SU-DHL-6 (cell line): Measurements from ENCODE around the gene NUP205.

Experiments used
- EZH2phosphoT487 ChIP-seq: fragments of 200-600 bp; sonication (generic), shearing (Covaris generic); conservative IDR thresholded peaks from 2 replicates; pipeline ENCODE4 v1.6.1; 2018; ENCODE audit warnings: mild to moderate bottlenecking, antibody characterized with exemption, low read length, moderate library complexity, mixed read lengths
- TF ChIP-seq, protein P1 (sequence below): fragments of 200-600 bp; sonication (generic); IDR thresholded peaks from one replicate; pipeline ENCODE4 v1.5.1; 2017; ENCODE audit warnings: antibody characterized with exemption, mild to moderate bottlenecking, low read length, moderate library complexity; ENCODE audit not compliant: insufficient read depth, poor library complexity, severe bottlenecking

DNA sequence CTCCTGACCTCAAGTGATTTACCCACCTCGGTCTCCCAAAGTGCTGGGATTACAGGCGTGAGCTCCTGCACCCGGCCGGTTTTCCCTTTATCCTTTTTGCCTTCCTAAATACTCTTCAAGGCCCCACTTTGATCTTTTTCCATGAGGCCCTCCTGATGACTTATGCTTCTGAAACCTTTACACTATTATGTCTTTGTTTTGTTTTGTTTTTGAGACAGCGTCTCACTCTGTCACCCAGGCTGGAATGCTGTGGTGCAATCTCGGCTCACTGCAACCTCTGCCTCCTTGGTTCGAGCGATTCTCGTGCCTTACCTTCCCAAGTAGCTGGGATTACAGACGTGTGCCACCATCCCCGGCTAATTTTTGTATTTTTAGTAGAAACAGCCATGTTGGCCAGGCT lies 108.4 kb downstream of the NUP205 start:
- no peak for TF ChIP-seq EZH2phosphoT487
- TF ChIP-seq, protein P1, sequence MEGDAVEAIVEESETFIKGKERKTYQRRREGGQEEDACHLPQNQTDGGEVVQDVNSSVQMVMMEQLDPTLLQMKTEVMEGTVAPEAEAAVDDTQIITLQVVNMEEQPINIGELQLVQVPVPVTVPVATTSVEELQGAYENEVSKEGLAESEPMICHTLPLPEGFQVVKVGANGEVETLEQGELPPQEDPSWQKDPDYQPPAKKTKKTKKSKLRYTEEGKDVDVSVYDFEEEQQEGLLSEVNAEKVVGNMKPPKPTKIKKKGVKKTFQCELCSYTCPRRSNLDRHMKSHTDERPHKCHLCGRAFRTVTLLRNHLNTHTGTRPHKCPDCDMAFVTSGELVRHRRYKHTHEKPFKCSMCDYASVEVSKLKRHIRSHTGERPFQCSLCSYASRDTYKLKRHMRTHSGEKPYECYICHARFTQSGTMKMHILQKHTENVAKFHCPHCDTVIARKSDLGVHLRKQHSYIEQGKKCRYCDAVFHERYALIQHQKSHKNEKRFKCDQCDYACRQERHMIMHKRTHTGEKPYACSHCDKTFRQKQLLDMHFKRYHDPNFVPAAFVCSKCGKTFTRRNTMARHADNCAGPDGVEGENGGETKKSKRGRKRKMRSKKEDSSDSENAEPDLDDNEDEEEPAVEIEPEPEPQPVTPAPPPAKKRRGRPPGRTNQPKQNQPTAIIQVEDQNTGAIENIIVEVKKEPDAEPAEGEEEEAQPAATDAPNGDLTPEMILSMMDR, result no peak
